Fibroblast of lung (primary cell): Measurements from ENCODE around the gene GRID1. TPM values are rescaled to one million over a fixed set of nuclear protein-coding genes. Genes with fewer than 3 reads are reported as not detected.

ENCODE experiments used
- DNase-seq, 2 donors: peaks; one replicate each; pipeline versions ENCODE4 v3.0.0 to v3.0.0-alpha.2; 2010; ENCODE audit warnings: low read depth in 2 of 2
- H2AFZ ChIP-seq: 2 replicates; pipeline ENCODE4 v1.5.1; 2012; ENCODE audit warnings: low read length, control low read depth, inconsistent platforms
- H3K27ac ChIP-seq: 2 replicates; pipeline ENCODE4 v1.5.1; 2011; ENCODE audit warnings: low read length, control low read depth; ENCODE audit not compliant: insufficient read depth
- H3K27me3 ChIP-seq: 2 replicates; pipeline ENCODE4 v1.5.1; 2011; ENCODE audit warnings: mild to moderate bottlenecking, low read length; ENCODE audit not compliant: control insufficient read depth, insufficient read depth
- H3K36me3 ChIP-seq: 2 replicates; pipeline ENCODE4 v1.5.1; 2011; ENCODE audit warnings: low read length; ENCODE audit not compliant: control insufficient read depth, insufficient read depth
- H3K4me1 ChIP-seq: 2 replicates; pipeline ENCODE4 v1.5.1; 2011; ENCODE audit warnings: low read length; ENCODE audit not compliant: control insufficient read depth, insufficient read depth; ENCODE audit errors: extremely low read depth
- H3K4me2 ChIP-seq: 2 replicates; pipeline ENCODE4 v1.5.1; 2011; ENCODE audit warnings: low read length, control low read depth; ENCODE audit not compliant: insufficient read depth; ENCODE audit errors: extremely low read depth
- H3K4me3 ChIP-seq, 4 experiments: fragments of 200-600 bp in 1 of 4; sonication (generic) in 1 of 4; replicated peaks in 1 of 4; 2 replicates each; pipeline ENCODE4 v1.5.1; 2011 to 2016; ENCODE audit warnings: low read length in 4 of 4, low read depth in 3 of 4, mild to moderate bottlenecking in 3 of 4, control low read depth in 2 of 4, inconsistent platforms in 1 of 4, mixed read lengths in 1 of 4; ENCODE audit not compliant: insufficient read depth in 1 of 4; ENCODE audit errors: control extremely low read depth in 1 of 4
- H3K79me2 ChIP-seq: 2 replicates; pipeline ENCODE4 v1.5.1; 2012; ENCODE audit warnings: mild to moderate bottlenecking, low read length, inconsistent platforms; ENCODE audit not compliant: control insufficient read depth, insufficient read depth
- H3K9ac ChIP-seq: 2 replicates; pipeline ENCODE4 v1.5.1; 2011; ENCODE audit warnings: mild to moderate bottlenecking, low read length, control low read depth; ENCODE audit not compliant: insufficient read depth
- H3K9me3 ChIP-seq: 2 replicates; pipeline ENCODE4 v1.5.1; 2012; ENCODE audit warnings: low read depth, low read length; ENCODE audit not compliant: control insufficient read depth, insufficient read depth
- H4K20me1 ChIP-seq: 2 replicates; pipeline ENCODE4 v1.5.1; 2011; ENCODE audit warnings: low read length; ENCODE audit not compliant: control insufficient read depth, insufficient read depth; ENCODE audit errors: extremely low read depth
- EZH2 ChIP-seq: IDR thresholded peaks from 2 replicates; pipeline ENCODE4 v1.5.1; 2012; ENCODE audit warnings: low read length, control low read depth, mild to moderate bottlenecking; ENCODE audit errors: missing control alignments
- polyA plus RNA-seq, 2 donors: library from polyadenylated mRNA; depleted of rRNA in 1 of 2; stranded (reverse) in 1 of 2; unstranded in 1 of 2; fragments of >200 nt; gene quantifications; 2 replicates each; pipeline ENCODE4 v1.2.1, GENCODE V29; 2011 to 2012; ENCODE audit warnings: missing spikeins in 1 of 2
- total RNA-seq: library from RNA; depleted of rRNA; stranded (reverse); fragments of >200 nt; gene quantifications from 2 replicates; pipeline ENCODE4 v1.2.1, GENCODE V29; 2014
- TF ChIP-seq, protein P1 (sequence below), 2 donors: IDR thresholded peaks in 1 of 2; conservative IDR thresholded peaks in 1 of 2; 1 replicate in 1 of 2; 2 replicates in 1 of 2; pipeline ENCODE4 v1.5.1; 2011 to 2012; ENCODE audit warnings: low read length in 2 of 2, control low read depth in 1 of 2, inconsistent platforms in 1 of 2, low read depth in 1 of 2, mild to moderate bottlenecking in 1 of 2

Gene GRID1
- total and polyA plus RNA-seq, 2 donors (not counting 1 experiment from before 2014, with no cell fraction given) = 0.03 to 0.33 TPM

DNA sequence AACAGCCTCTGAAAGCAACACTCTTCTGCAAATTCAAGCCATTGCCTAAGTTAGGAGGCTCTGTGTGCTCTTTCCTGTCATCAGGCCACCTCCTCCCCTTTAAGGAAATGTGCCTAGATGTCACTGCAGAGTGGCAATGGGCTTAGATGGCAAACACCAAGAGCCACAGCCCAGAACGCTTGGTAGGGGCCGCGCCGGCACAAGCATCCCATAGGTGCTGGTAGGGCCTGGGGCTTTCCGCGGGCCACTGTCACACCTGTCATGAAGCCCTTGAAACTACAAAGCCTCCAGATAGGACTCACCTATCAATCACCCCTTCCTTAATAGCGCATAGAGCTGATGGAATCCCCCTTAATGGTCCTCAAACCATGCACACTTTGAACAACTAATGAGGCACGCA lies 299.9 kb downstream of the GRID1 start:
- no peak overlapping the region for H3K4me3 ChIP-seq
- no peak for DNase-seq
- no peak for TF ChIP-seq EZH2
- TF ChIP-seq, protein P1, sequence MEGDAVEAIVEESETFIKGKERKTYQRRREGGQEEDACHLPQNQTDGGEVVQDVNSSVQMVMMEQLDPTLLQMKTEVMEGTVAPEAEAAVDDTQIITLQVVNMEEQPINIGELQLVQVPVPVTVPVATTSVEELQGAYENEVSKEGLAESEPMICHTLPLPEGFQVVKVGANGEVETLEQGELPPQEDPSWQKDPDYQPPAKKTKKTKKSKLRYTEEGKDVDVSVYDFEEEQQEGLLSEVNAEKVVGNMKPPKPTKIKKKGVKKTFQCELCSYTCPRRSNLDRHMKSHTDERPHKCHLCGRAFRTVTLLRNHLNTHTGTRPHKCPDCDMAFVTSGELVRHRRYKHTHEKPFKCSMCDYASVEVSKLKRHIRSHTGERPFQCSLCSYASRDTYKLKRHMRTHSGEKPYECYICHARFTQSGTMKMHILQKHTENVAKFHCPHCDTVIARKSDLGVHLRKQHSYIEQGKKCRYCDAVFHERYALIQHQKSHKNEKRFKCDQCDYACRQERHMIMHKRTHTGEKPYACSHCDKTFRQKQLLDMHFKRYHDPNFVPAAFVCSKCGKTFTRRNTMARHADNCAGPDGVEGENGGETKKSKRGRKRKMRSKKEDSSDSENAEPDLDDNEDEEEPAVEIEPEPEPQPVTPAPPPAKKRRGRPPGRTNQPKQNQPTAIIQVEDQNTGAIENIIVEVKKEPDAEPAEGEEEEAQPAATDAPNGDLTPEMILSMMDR (conservative IDR thresholded peaks at IDR 0.05 in 1 of 2, IDR thresholded peaks at IDR 0.05 in 1 of 2; ENCODE audit: low read depth in 1 of 2, low read length in 2 of 2) = no peak
- H3K36me3 ChIP-seq = no peaks in the 10 kb centered on the region
- H3K79me2 ChIP-seq = no peaks in the 10 kb centered on the region
- H2AFZ ChIP-seq = no peak overlapping the region
- no peaks in the 10 kb centered on the region for H3K27me3 ChIP-seq
- H3K27ac ChIP-seq = no peak overlapping the region
- H3K9ac ChIP-seq = no peak overlapping the region
- H3K4me1 ChIP-seq = no peaks in the 10 kb centered on the region
- no peaks in the 10 kb centered on the region for H4K20me1 ChIP-seq
- H3K4me2 ChIP-seq = no peak overlapping the region
- H3K9me3 ChIP-seq = no peaks in the 10 kb centered on the region

DNA sequence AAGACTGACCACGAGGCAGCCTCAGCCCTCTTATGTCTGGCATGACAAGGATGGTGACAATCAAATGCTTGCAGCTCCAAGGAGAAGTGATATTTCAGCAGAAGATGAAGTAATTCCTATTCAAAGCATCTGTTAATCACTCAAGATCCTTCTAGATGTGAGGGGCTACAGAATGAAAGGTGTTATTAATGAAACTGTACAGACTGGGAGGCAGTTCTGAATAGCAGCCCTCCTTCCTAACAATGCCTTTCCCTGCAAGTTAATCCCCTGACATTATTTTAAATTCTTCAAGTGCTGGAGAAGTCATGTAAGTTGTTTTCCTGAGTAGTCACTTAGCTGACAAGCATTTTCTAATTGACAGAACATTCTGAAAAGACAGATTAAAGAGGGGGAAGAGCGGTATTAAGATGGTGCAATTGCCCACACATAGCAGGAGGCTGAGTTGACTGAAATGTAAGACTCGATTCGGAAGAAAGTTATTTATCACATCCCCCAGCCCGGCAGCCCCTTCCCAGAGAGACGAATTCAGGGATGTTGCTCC lies 300.8 kb downstream of the GRID1 start:
- no peaks in the 10 kb centered on the region for H3K27me3 ChIP-seq
- H3K4me1 ChIP-seq = no peaks in the 10 kb centered on the region
- no peak overlapping the region for H2AFZ ChIP-seq
- no peak overlapping the region for H3K4me3 ChIP-seq
- no peak for DNase-seq
- no peaks in the 10 kb centered on the region for H3K36me3 ChIP-seq
- no peaks in the 10 kb centered on the region for H3K9me3 ChIP-seq
- no peak overlapping the region for H3K27ac ChIP-seq
- H4K20me1 ChIP-seq = no peaks in the 10 kb centered on the region
- no peaks in the 10 kb centered on the region for H3K79me2 ChIP-seq
- H3K9ac ChIP-seq = no peak overlapping the region
- TF ChIP-seq, protein P1 (conservative IDR thresholded peaks at IDR 0.05 in 1 of 2, IDR thresholded peaks at IDR 0.05 in 1 of 2; ENCODE audit: low read depth in 1 of 2, low read length in 2 of 2) = no peak
- TF ChIP-seq EZH2 = no peak
- H3K4me2 ChIP-seq = no peak overlapping the region

DNA sequence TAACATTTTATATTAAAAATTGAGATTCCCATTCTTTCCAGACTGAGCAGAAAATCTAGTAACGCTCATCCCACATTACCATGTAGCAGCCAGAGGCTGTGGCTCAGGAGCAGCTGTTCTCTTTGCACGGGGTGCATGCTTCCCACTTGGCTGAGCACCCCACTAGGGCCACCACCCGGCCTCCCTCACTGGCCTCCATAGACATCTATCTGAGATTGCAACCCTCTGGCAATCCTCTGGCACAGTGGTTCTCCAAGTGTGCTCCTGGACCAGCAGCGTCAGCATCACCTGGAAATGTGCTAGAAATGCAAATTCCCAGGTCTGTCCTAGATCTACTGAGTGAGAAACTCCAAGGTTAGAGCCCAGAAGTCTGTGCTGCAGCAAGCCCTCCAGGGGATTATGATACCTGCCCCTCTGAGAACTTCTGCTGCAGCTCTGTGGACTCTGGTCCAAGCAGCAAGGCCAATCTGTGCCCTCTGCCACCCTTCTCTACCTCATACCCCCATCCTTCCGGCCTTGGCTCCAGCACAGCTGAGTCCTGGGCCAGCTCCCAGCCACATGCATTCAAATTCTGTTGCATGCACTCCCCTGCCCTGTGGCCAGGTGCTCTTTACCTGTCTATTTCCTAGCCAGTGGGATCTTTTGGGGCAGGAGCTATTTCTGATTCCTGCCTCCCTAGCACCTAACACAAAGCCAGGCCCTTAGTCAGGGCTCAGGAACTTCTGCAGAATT lies 301.5 kb downstream of the GRID1 start:
- TF ChIP-seq, protein P1 (conservative IDR thresholded peaks at IDR 0.05 in 1 of 2, IDR thresholded peaks at IDR 0.05 in 1 of 2; ENCODE audit: low read depth in 1 of 2, low read length in 2 of 2) = no peak
- TF ChIP-seq EZH2 = no peak
- no peaks in the 10 kb centered on the region for H4K20me1 ChIP-seq
- H3K79me2 ChIP-seq = no peaks in the 10 kb centered on the region
- no peak overlapping the region for H3K4me2 ChIP-seq
- H3K9me3 ChIP-seq = no peaks in the 10 kb centered on the region
- no peaks in the 10 kb centered on the region for H3K36me3 ChIP-seq
- no peak overlapping the region for H2AFZ ChIP-seq
- DNase-seq = no peak
- no peaks in the 10 kb centered on the region for H3K27me3 ChIP-seq
- H3K4me1 ChIP-seq = no peaks in the 10 kb centered on the region
- H3K27ac ChIP-seq = no peak overlapping the region
- no peak overlapping the region for H3K9ac ChIP-seq
- H3K4me3 ChIP-seq = no peak overlapping the region
